T-helper 2 cell treated with Interferon-gamma antibody and Interleukin-4, amounts not matched to agents 100 ng/mL and 5 ng/mL, for 36 hours (primary cell): ENCODE results near the gene NR3C2. TPM values are rescaled to one million over a fixed set of nuclear protein-coding genes. Genes with fewer than 3 reads are reported as not detected.

Experiments used
- intact Hi-C: fragments of 100-400 bp; cut with micrococcal nuclease; formaldehyde crosslinking; loops from one replicate; pipeline ENCODE4 v1.15.1; 2023
- total RNA-seq: library from RNA; stranded (reverse); gene quantifications from 2 replicates; pipeline ENCODE4 v1.2.3, GENCODE V29; 2022

The NR3C2 gene
- total RNA-seq, 1 donor from 2014 or later: 0.23 TPM

GRCh38 chr4:148057984-148058859 is 384.0 kb downstream of the NR3C2 start:
- intact Hi-C loops: loop anchor here (10.0 kb wide), 1 partner anchor 133 kb away; no protein-coding TSS in a partner anchor

GRCh38 chr4:148057516-148057915 is 384.7 kb downstream of the NR3C2 start:
- intact Hi-C loops: loop anchor here (10.0 kb wide), 1 partner anchor 133 kb away; no protein-coding TSS in a partner anchor

GRCh38 chr4:148056879-148057278 is 385.3 kb downstream of the NR3C2 start:
- intact Hi-C loops: loop anchor here (10.0 kb wide), 1 partner anchor 132 kb away; no protein-coding TSS in a partner anchor

GRCh38 chr4:148055844-148056243 is 386.4 kb downstream of the NR3C2 start:
- intact Hi-C loops: loop anchor here (10.0 kb wide), 1 partner anchor 131 kb away; no protein-coding TSS in a partner anchor

- intact Hi-C loops: loop anchor here (5.0 to 10.0 kb wide), 2 partner anchors 72 to 129 kb away; no protein-coding TSS in a partner anchor
Observed at GRCh38 chr4:148054275-148054674, 387.9 kb downstream of the NR3C2 start.

- intact Hi-C loops: loop anchor here (2.0 to 10.0 kb wide), 3 partner anchors 71 to 389 kb away; partner anchors contain the start of gene NR3C2
Observed at GRCh38 chr4:148053298-148054003, 388.8 kb downstream of the NR3C2 start.

- intact Hi-C loops: loop anchor here (1.0 to 10.0 kb wide), 4 partner anchors 8 to 390 kb away; partner anchors contain the start of gene NR3C2
Observed at GRCh38 chr4:148052448-148052847, 389.8 kb downstream of the NR3C2 start.

- intact Hi-C loops: loop anchor here (5.0 to 10.0 kb wide), 2 partner anchors 69 to 127 kb away; no protein-coding TSS in a partner anchor
Observed at GRCh38 chr4:148051403-148051802, 390.8 kb downstream of the NR3C2 start.

- intact Hi-C loops: no loop called here
Observed at GRCh38 chr4:148048598-148048997, 393.6 kb downstream of the NR3C2 start.

GRCh38 chr4:148044912-148045352 is 397.3 kb downstream of the NR3C2 start:
- intact Hi-C loops: no loop called here

- intact Hi-C loops: no loop called here
Observed at GRCh38 chr4:148044089-148044911, 397.9 kb downstream of the NR3C2 start.

- intact Hi-C loops: no loop called here
Observed at GRCh38 chr4:148041606-148042329, 400.4 kb downstream of the NR3C2 start.

- intact Hi-C loops: no loop called here
Observed at GRCh38 chr4:148034813-148035212, 407.4 kb downstream of the NR3C2 start.

- intact Hi-C loops: no loop called here
Observed at GRCh38 chr4:148030193-148030873, 411.9 kb downstream of the NR3C2 start.

- intact Hi-C loops: no loop called here
Observed at GRCh38 chr4:148029781-148030180, 412.4 kb downstream of the NR3C2 start.
